Endodermal cell (in vitro differentiated cells): Measurements from ENCODE around the gene DAZAP2. TPM values are rescaled to one million over a fixed set of nuclear protein-coding genes. Genes with fewer than 3 reads are reported as not detected.

Experiments
- DNase-seq: peaks from one replicate; pipeline ENCODE4 v3.0.0-alpha.2; 2017
- H3K27ac ChIP-seq: 2 replicates; pipeline ENCODE4 v1.5.1; 2013; ENCODE audit warnings: mild to moderate bottlenecking, low read depth, low read length, moderate library complexity
- H3K27me3 ChIP-seq: 2 replicates; pipeline ENCODE4 v1.6.1; 2013; ENCODE audit warnings: mild to moderate bottlenecking, low read length, moderate library complexity; ENCODE audit not compliant: insufficient read depth, control insufficient read depth, poor library complexity, severe bottlenecking
- H3K36me3 ChIP-seq: 2 replicates; pipeline ENCODE4 v1.7.0; 2013; ENCODE audit warnings: mild to moderate bottlenecking, low read length, moderate library complexity; ENCODE audit not compliant: control insufficient read depth, insufficient read depth
- H3K4me1 ChIP-seq: one replicate; pipeline ENCODE4 v1.7.0; 2013; ENCODE audit warnings: low read length; ENCODE audit not compliant: control insufficient read depth, insufficient read depth
- H3K4me3 ChIP-seq: 2 replicates; pipeline ENCODE4 v1.5.1; 2013; ENCODE audit warnings: mild to moderate bottlenecking, low read length, moderate library complexity
- H3K9ac ChIP-seq: 2 replicates; pipeline ENCODE4 v1.6.1; 2013; ENCODE audit warnings: mild to moderate bottlenecking, low read length, moderate library complexity; ENCODE audit not compliant: poor library complexity, severe bottlenecking; ENCODE audit errors: extremely low read depth
- H3K9me3 ChIP-seq: 2 replicates; pipeline ENCODE4 v1.6.1; 2013; ENCODE audit warnings: mild to moderate bottlenecking, low read length, moderate library complexity; ENCODE audit not compliant: control insufficient read depth
- H3K27ac Mint-ChIP-seq: 2 replicates; pipeline ENCODE4 v1.8.0; 2020; ENCODE audit warnings: mixed read lengths
- H3K27me3 Mint-ChIP-seq: 2 replicates; pipeline ENCODE4 v1.8.0; 2021; ENCODE audit warnings: mild to moderate bottlenecking, mixed read lengths; ENCODE audit not compliant: insufficient read depth
- H3K36me3 Mint-ChIP-seq: 2 replicates; pipeline ENCODE4 v1.8.0; 2020; ENCODE audit warnings: low read depth, mixed read lengths
- H3K4me1 Mint-ChIP-seq: 2 replicates; pipeline ENCODE4 v1.8.0; 2020; ENCODE audit warnings: mixed read lengths
- H3K4me3 Mint-ChIP-seq: 2 replicates; pipeline ENCODE4 v1.8.0; 2020; ENCODE audit warnings: mild to moderate bottlenecking, moderate library complexity, mixed read lengths
- H3K9me3 Mint-ChIP-seq: 2 replicates; pipeline ENCODE4 v1.8.0; 2020; ENCODE audit warnings: mild to moderate bottlenecking, mixed read lengths
- WGBS, 2 experiments: methylation state at CpG; one replicate each; pipeline versions ENCODE4 v1.1.5 to v1.1.7; 2013; ENCODE audit warnings: missing lambda C conversion rate in 2 of 2, mixed read lengths in 1 of 2; ENCODE audit not compliant: insufficient coverage in 1 of 2, insufficient read length in 1 of 2; 5-methylcytosine and 5-hydroxymethylcytosine counted together
- total RNA-seq, 2 donors: library from RNA; stranded (reverse); fragmentation: NEBNext Ultra II Directional in 1 of 2; extraction: Animal tissue kit (Norgen Biotek cat#: 25700) in 1 of 2; gene quantifications; 2 replicates in 1 of 2; 3 replicates in 1 of 2; pipeline ENCODE4 v1.2.1, GENCODE V29; 2021
- TF ChIP-seq, protein P1 (sequence below): fragments of 200-600 bp; sonication (generic); conservative IDR thresholded peaks from 2 replicates; pipeline ENCODE4 v1.5.0; 2021; ENCODE audit warnings: antibody characterized with exemption, mild to moderate bottlenecking

Gene DAZAP2
- total RNA-seq, 2 donors from 2014 or later = 31.5 to 42.7 TPM

DNA sequence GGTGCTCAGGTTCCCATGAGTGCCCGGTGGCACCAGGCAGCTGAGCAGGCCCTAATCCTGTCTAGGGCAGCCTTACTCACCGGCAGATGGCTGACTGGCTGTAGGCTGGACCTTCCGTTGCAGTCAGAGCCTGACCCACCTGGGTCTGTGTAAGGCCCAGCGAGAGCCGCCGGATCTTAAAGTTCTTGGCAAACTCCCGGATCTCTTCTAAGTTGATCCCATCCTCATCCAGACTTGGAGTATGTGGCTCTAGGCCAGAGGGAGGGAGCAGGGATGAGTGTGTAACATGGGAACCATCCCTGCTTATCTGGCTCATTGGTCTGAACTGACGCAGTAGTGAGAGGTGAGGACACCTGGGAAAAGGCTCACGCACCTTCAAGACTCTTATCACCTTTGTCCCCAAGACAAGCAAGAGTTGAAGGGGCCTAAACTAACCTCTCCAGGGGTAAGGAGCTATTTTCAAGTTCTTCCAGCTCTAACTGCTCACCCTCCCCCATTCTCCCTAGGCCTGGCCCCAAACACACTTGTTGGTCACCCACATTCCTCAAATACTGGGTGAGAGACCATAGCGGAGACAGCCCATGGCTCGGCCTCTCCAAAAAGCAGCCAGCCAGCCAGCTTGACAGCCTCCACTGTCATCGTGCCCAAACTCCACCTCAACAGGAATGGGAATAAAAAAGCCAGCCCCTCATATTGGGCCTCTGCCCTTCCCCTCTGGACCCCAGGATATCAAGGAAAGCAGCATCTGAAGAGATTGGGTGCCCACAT lies 46.9 kb upstream of the DAZAP2 start:
- Mint-ChIP-seq H3K4me1 (peaks cover 6% of the 10 kb centered on the region), H3K36me3 (peaks cover 12% of the 10 kb centered on the region), H3K27me3 (no peaks in the 10 kb centered on the region), H3K9me3 (peaks cover 5% of the 10 kb centered on the region), H3K27ac (no peak overlapping the region), H3K4me3 (no peak overlapping the region)
- Histone ChIP-seq H3K36me3 (no peaks in the 10 kb centered on the region), H3K9me3 (no peaks in the 10 kb centered on the region), H3K27ac (no peak overlapping the region), H3K9ac (no peak overlapping the region), H3K27me3 (no peaks in the 10 kb centered on the region), H3K4me1 (no peaks in the 10 kb centered on the region), H3K4me3 (no peak overlapping the region)
- 87 to 92% methylated on average over 11 to 12 of the region's 12 CpGs for WGBS, 2 experiments
- TF ChIP-seq, protein P1, sequence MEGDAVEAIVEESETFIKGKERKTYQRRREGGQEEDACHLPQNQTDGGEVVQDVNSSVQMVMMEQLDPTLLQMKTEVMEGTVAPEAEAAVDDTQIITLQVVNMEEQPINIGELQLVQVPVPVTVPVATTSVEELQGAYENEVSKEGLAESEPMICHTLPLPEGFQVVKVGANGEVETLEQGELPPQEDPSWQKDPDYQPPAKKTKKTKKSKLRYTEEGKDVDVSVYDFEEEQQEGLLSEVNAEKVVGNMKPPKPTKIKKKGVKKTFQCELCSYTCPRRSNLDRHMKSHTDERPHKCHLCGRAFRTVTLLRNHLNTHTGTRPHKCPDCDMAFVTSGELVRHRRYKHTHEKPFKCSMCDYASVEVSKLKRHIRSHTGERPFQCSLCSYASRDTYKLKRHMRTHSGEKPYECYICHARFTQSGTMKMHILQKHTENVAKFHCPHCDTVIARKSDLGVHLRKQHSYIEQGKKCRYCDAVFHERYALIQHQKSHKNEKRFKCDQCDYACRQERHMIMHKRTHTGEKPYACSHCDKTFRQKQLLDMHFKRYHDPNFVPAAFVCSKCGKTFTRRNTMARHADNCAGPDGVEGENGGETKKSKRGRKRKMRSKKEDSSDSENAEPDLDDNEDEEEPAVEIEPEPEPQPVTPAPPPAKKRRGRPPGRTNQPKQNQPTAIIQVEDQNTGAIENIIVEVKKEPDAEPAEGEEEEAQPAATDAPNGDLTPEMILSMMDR = no peak
- DNase-seq = no peak

DNA sequence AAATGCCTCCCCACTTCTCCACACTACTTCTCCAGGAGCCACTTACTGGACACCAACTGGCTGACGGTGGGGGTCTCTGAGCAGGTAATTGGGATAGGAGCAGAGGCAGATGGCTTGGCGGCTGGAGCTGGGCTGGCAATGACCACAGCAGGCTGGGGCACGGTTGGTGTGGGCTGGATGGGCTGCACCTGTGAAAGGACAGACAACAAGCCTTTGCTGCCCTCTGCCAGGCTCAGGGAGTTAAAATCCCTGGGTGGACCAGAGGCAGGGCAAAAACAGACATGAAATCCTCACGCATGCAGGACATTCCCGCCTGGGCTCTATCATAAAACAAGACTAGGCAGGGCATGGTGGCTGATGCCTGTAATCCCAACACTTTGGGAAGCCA lies 46.3 kb upstream of the DAZAP2 start:
- TF ChIP-seq, protein P1 = no peak
- 90 to 92% methylated on average over 3 to 5 of the region's 5 CpGs for WGBS, 2 experiments
- Mint-ChIP-seq H3K4me3 (no peak overlapping the region), H3K27me3 (no peaks in the 10 kb centered on the region), H3K9me3 (peaks cover 6% of the 10 kb centered on the region), H3K36me3 (peaks cover 14% of the 10 kb centered on the region), H3K27ac (no peak overlapping the region), H3K4me1 (peaks cover 2% of the 10 kb centered on the region)
- Histone ChIP-seq H3K36me3 (no peaks in the 10 kb centered on the region), H3K27ac (no peak overlapping the region), H3K4me1 (no peaks in the 10 kb centered on the region), H3K9ac (no peak overlapping the region), H3K27me3 (no peaks in the 10 kb centered on the region), H3K4me3 (no peak overlapping the region), H3K9me3 (no peaks in the 10 kb centered on the region)
- DNase-seq = no peak

DNA sequence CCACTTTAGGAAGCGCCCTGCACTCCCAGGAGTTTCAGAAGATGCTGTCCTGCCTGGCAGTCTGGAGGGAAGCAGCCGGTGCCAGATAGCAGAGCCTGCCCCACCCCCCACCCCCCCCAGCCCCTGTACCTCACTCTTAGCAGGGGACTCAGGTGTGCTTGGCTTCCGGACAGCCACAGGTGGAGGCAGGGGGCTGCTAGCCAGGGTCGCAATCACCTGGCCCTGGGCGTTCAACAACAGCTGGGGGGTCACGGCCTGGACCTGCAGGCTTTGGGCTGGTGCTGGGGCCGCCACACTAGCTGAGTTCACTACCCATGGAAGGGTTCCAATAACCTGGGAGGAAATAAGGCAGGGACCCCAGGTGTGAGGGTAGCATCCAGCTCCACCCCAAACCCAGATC lies 42.8 kb upstream of the DAZAP2 start:
- Mint-ChIP-seq H3K36me3 (peaks cover 18% of the 10 kb centered on the region), H3K9me3 (peaks cover 6% of the 10 kb centered on the region), H3K27ac (no peak overlapping the region), H3K4me3 (no peak overlapping the region), H3K27me3 (no peaks in the 10 kb centered on the region), H3K4me1 (no peaks in the 10 kb centered on the region)
- WGBS, 2 experiments = 96 to 100% methylated on average over 2 to 7 of the region's 7 CpGs
- Histone ChIP-seq H3K4me3 (no peak overlapping the region), H3K27ac (no peak overlapping the region), H3K9me3 (no peaks in the 10 kb centered on the region), H3K36me3 (no peaks in the 10 kb centered on the region), H3K9ac (no peak overlapping the region), H3K4me1 (no peaks in the 10 kb centered on the region), H3K27me3 (no peaks in the 10 kb centered on the region)
- no peak for DNase-seq
- TF ChIP-seq, protein P1 = no peak
